Panc1 (cell line): ENCODE measurements around the gene WNT11. TPM values are rescaled to one million over a fixed set of nuclear protein-coding genes. Genes with fewer than 3 reads are reported as not detected.

Experiments
- ATAC-seq: fragments of 200-7000 bp; cut with Tn5 transposase; 2 replicates; pipeline ENCODE4 v1.9.1; 2020; ENCODE audit warnings: mild to moderate bottlenecking, moderate library complexity
- BruUV-seq: library from RNA; stranded (reverse); fragments of 400-500 nt; replicated peaks from 2 replicates; lab custom pipeline; 2021; lab: Mats Ljungman, UMichigan
- CTCF ChIA-PET: fragments of 300-600 bp; sonication (Branson Sonifier 250); formaldehyde crosslinking; loops from one replicate; lab custom pipeline; 2022; ENCODE audit warnings: antibody characterized with exemption; lab: Charles Lee
- POLR2A ChIA-PET: fragments of 300-600 bp; sonication (Branson Sonifier 250); formaldehyde crosslinking; loops from one replicate; lab custom pipeline; 2022; ENCODE audit warnings: antibody characterized with exemption; lab: Charles Lee
- DNase-seq: peaks from one replicate; pipeline ENCODE4 v3.0.0-alpha.2; 2010; ENCODE audit warnings: low read depth, low spot score
- H3K27ac ChIP-seq: 2 replicates; pipeline ENCODE4 v1.5.1; 2011; ENCODE audit warnings: mild to moderate bottlenecking, low read length, inconsistent platforms
- H3K27me3 ChIP-seq: fragments of 200-500 bp; sonication (Bioruptor generic); 2 replicates; pipeline ENCODE4 v1.6.0; 2014; ENCODE audit warnings: low read length, inconsistent platforms; ENCODE audit not compliant: control insufficient read depth, insufficient read depth
- H3K36me3 ChIP-seq: fragments of 200-500 bp; sonication (Bioruptor generic); 2 replicates; pipeline ENCODE4 v1.5.1; 2014; ENCODE audit warnings: inconsistent platforms, mild to moderate bottlenecking, low read length, moderate library complexity; ENCODE audit not compliant: control insufficient read depth, insufficient read depth
- H3K4me1 ChIP-seq: 2 replicates; pipeline ENCODE4 v1.5.1; 2011; ENCODE audit warnings: inconsistent platforms, mild to moderate bottlenecking, low read length, moderate library complexity; ENCODE audit not compliant: control insufficient read depth, insufficient read depth
- H3K4me3 ChIP-seq, 2 experiments: 2 replicates each; pipeline ENCODE4 v1.5.1; 2011 to 2012; ENCODE audit warnings: low read depth in 2 of 2, low read length in 2 of 2, mild to moderate bottlenecking in 2 of 2, inconsistent platforms in 1 of 2, moderate library complexity in 1 of 2
- H3K9me3 ChIP-seq: fragments of 200-500 bp; sonication (Bioruptor generic); 2 replicates; pipeline ENCODE4 v1.5.1; 2014; ENCODE audit warnings: low read depth, mild to moderate bottlenecking, inconsistent platforms, low read length, moderate library complexity; ENCODE audit not compliant: control insufficient read depth, insufficient read depth
- POLR2AphosphoS5 ChIP-seq: IDR thresholded peaks from 2 replicates; pipeline ENCODE4 v1.6.1; 2012; ENCODE audit warnings: mild to moderate bottlenecking, low read depth, low read length, moderate library complexity
- SIN3A ChIP-seq: IDR thresholded peaks from 2 replicates; pipeline ENCODE4 v1.6.1; 2012; ENCODE audit warnings: low read depth, mild to moderate bottlenecking, low read length, moderate library complexity, borderline replicate concordance; ENCODE audit not compliant: insufficient read depth
- TCF7L2 ChIP-seq: IDR thresholded peaks from 2 replicates; pipeline ENCODE4 v1.6.1; 2011; ENCODE audit warnings: mild to moderate bottlenecking, low read depth, low read length, inconsistent platforms
- in situ Hi-C: cut with HindIII; loops from 2 replicates; pipeline ENCODE4 v1.10.0; 2016; ENCODE audit warnings: low sequenced_read_pairs, low pct_unique_long_range_greater_than_20kb
- intact Hi-C: fragments of 100-400 bp; cut with micrococcal nuclease; formaldehyde crosslinking; loops from one replicate; pipeline ENCODE4 v1.10.0; 2022; ENCODE audit not compliant: unreplicated experiment
- total RNA-seq: library from RNA; stranded (reverse); gene quantifications from one replicate; pipeline ENCODE4 v1.2.1, GENCODE V29; 2021; ENCODE audit not compliant: unreplicated experiment
- TF ChIP-seq, protein P1 (sequence below): fragments of 450-650 bp; IDR thresholded peaks from 2 replicates; pipeline ENCODE4 v1.5.1; 2017; ENCODE audit warnings: mild to moderate bottlenecking
- TF ChIP-seq, protein P2 (sequence below), 2 experiments: IDR thresholded peaks; 2 replicates each; pipeline ENCODE4 v1.6.1; 2011 to 2012; ENCODE audit warnings: low read depth in 2 of 2, control low read depth in 1 of 2, low read length in 1 of 2, mild to moderate bottlenecking in 1 of 2, moderate library complexity in 1 of 2; ENCODE audit not compliant: insufficient read depth in 1 of 2

Gene WNT11
- total RNA-seq, 1 experiment from 2014 or later: 1.1 TPM

- TF ChIP-seq, protein P1, sequence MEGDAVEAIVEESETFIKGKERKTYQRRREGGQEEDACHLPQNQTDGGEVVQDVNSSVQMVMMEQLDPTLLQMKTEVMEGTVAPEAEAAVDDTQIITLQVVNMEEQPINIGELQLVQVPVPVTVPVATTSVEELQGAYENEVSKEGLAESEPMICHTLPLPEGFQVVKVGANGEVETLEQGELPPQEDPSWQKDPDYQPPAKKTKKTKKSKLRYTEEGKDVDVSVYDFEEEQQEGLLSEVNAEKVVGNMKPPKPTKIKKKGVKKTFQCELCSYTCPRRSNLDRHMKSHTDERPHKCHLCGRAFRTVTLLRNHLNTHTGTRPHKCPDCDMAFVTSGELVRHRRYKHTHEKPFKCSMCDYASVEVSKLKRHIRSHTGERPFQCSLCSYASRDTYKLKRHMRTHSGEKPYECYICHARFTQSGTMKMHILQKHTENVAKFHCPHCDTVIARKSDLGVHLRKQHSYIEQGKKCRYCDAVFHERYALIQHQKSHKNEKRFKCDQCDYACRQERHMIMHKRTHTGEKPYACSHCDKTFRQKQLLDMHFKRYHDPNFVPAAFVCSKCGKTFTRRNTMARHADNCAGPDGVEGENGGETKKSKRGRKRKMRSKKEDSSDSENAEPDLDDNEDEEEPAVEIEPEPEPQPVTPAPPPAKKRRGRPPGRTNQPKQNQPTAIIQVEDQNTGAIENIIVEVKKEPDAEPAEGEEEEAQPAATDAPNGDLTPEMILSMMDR: no peak
- TF ChIP-seq, protein P2, sequence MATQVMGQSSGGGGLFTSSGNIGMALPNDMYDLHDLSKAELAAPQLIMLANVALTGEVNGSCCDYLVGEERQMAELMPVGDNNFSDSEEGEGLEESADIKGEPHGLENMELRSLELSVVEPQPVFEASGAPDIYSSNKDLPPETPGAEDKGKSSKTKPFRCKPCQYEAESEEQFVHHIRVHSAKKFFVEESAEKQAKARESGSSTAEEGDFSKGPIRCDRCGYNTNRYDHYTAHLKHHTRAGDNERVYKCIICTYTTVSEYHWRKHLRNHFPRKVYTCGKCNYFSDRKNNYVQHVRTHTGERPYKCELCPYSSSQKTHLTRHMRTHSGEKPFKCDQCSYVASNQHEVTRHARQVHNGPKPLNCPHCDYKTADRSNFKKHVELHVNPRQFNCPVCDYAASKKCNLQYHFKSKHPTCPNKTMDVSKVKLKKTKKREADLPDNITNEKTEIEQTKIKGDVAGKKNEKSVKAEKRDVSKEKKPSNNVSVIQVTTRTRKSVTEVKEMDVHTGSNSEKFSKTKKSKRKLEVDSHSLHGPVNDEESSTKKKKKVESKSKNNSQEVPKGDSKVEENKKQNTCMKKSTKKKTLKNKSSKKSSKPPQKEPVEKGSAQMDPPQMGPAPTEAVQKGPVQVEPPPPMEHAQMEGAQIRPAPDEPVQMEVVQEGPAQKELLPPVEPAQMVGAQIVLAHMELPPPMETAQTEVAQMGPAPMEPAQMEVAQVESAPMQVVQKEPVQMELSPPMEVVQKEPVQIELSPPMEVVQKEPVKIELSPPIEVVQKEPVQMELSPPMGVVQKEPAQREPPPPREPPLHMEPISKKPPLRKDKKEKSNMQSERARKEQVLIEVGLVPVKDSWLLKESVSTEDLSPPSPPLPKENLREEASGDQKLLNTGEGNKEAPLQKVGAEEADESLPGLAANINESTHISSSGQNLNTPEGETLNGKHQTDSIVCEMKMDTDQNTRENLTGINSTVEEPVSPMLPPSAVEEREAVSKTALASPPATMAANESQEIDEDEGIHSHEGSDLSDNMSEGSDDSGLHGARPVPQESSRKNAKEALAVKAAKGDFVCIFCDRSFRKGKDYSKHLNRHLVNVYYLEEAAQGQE (IDR thresholded peaks at IDR 0.05; ENCODE audit: insufficient read depth in 1 of 2, low read depth in 2 of 2, low read length in 1 of 2): no peak
- TF ChIP-seq SIN3A (no peak), POLR2AphosphoS5 (no peak), TCF7L2 (no peak)
- no TSS peak for BruUV-seq
- no peaks in the 10 kb centered on the region; the same call in 1 of the 2 replicates for H3K27me3 ChIP-seq
- H3K4me1 ChIP-seq: peaks cover 4% of the 10 kb centered on the region; the same call in 1 of the 2 replicates
- intact Hi-C loops: no loop called here
- H3K36me3 ChIP-seq: no peaks in the 10 kb centered on the region
- DNase-seq: no peak
- no peak for ATAC-seq
- in situ Hi-C loops: no loop called here
- no peak overlapping the region for H3K4me3 ChIP-seq
- ChIA-PET CTCF (no interaction called here), POLR2A (no interaction called here)
- H3K9me3 ChIP-seq: no peaks in the 10 kb centered on the region
- no peak overlapping the region for H3K27ac ChIP-seq
Measured at GRCh38 chr11:76164861-76165751, 41.2 kb downstream of the WNT11 start.

DNA sequence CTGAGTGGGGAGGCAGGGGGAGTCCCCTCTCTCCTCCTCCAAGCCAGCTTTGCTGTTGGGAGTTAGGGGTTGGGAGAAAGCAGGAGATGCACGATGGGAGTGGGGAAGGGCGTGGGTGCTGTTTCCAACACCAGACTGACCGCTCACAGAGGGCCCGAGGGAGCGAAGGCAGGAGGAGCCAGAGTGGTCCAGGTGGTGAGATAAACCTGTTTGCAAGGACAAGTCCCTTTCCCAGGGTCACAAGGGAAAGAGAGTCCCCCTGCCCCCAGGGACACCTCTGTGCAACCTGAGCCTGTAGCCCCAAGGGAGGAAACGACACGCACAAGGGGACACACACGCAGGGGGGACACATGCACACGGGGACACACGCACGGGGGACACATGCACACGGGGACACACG, 42.2 kb downstream of the WNT11 start:
- POLR2A ChIA-PET: no interaction called here
- TF ChIP-seq SIN3A: no peak
- TF ChIP-seq POLR2AphosphoS5: no peak
- no peak for TF ChIP-seq TCF7L2
- TF ChIP-seq, protein P2 (IDR thresholded peaks at IDR 0.05; ENCODE audit: insufficient read depth in 1 of 2, low read depth in 2 of 2, low read length in 1 of 2): no peak
- TF ChIP-seq, protein P1: no peak
- Histone ChIP-seq H3K4me1 (peaks cover 4% of the 10 kb centered on the region; the same call in 1 of the 2 replicates), H3K27me3 (no peaks in the 10 kb centered on the region; the same call in 1 of the 2 replicates), H3K9me3 (no peaks in the 10 kb centered on the region), H3K36me3 (no peaks in the 10 kb centered on the region), H3K27ac (no peak overlapping the region), H3K4me3 (no peak overlapping the region)
- BruUV-seq: no TSS peak
- CTCF ChIA-PET: no interaction called here
- no peak for ATAC-seq
- intact Hi-C loops: no loop called here
- DNase-seq: no peak
- in situ Hi-C loops: no loop called here
